Motor neuron (in vitro differentiated cells): Measurements from ENCODE around the gene RABGEF1. TPM values are rescaled to one million over a fixed set of nuclear protein-coding genes. Genes with fewer than 3 reads are reported as not detected.
A peak's percentile ranks its signal among the peaks of the same experiment; 100 is the strongest.
"Not testable (repeated sequence)": the region's sequence is repeated elsewhere in the genome, so short reads cannot be mapped to it uniquely, and the experiment has no call there.

Source experiments
- ATAC-seq, 8 experiments: fragments of 200-7000 bp; cut with Tn5 transposase; replicated peaks in 6 of 8; 2 replicates each; pipeline ENCODE4 v1.8.0; 2021; ENCODE audit warnings: mild to moderate bottlenecking in 8 of 8, moderate library complexity in 8 of 8
- H3K27ac ChIP-seq, 2 donors: fragments of 250-450 bp; sonication (Bioruptor Pico); 2 replicates each; pipeline ENCODE4 v1.9.0; 2021; ENCODE audit warnings: antibody characterized with exemption in 2 of 2, mild to moderate bottlenecking in 2 of 2, moderate library complexity in 1 of 2
- H3K4me1 ChIP-seq, 2 donors: fragments of 250-450 bp; sonication (Bioruptor Pico); replicated peaks in 1 of 2; 2 replicates each; pipeline ENCODE4 v1.6.1; 2021; ENCODE audit warnings: antibody characterized with exemption in 2 of 2, mild to moderate bottlenecking in 2 of 2, moderate library complexity in 1 of 2
- H3K4me3 ChIP-seq, 5 donors: fragments of 250-450 bp; sonication (Bioruptor Pico); 2 replicates each; pipeline ENCODE4 v1.9.0; 2021; ENCODE audit warnings: antibody characterized with exemption in 5 of 5, mild to moderate bottlenecking in 5 of 5, moderate library complexity in 4 of 5
- WGBS, 10 experiments: fragments of 450-650 bp; shearing (Covaris generic); methylation state at CpG; one replicate each; pipeline ENCODE4 v1.0.0; 2022; 5-methylcytosine and 5-hydroxymethylcytosine counted together
- in situ Hi-C, 9 experiments: fragments of 400-800 bp; cut with MboI; loops; one replicate each; pipeline ENCODE4 v1.15.0; 2021; ENCODE audit warnings: low sequenced_read_pairs in 9 of 9, low pct_unique_long_range_greater_than_20kb in 2 of 9; ENCODE audit not compliant: unreplicated experiment in 9 of 9
- total RNA-seq, 8 experiments: library from RNA; unstranded; fragments of 300-600 nt; gene quantifications; 2 replicates each; pipeline versions ENCODE4 v1.2.3 to v1.2.4, GENCODE V29; 2022

RABGEF1 gene
- total RNA-seq, 8 experiments from 2014 or later = 12.9 to 34.6 (median 20.7) TPM

GRCh38 chr7:66756889-66757288 lies 16.4 kb downstream of the RABGEF1 start:
- H3K27ac ChIP-seq = no peak overlapping the region
- in situ Hi-C loops = no loop called here
- ATAC-seq = no peak
- no peak overlapping the region for H3K4me3 ChIP-seq
- H3K4me1 ChIP-seq = no peaks in the 10 kb centered on the region

- no peak overlapping the region for H3K27ac ChIP-seq
These were observed 17.4 kb downstream of the RABGEF1 start for GRCh38 chr7:66757939-66758338.

GRCh38 chr7:66758950-66759628 lies 18.6 kb downstream of the RABGEF1 start:
- ATAC-seq = no peak
- in situ Hi-C loops = no loop called here

More at GRCh38 chr7:66757939-66758338, 17.4 kb downstream of the RABGEF1 start:
- 91 to 100% (median 93%) methylated on average over 3 to 4 of the region's 6 CpGs; no CpG with 5 or more reads in 7 of the 10 experiments for WGBS, 10 experiments
- Histone ChIP-seq H3K4me1 (no peaks in the 10 kb centered on the region), H3K4me3 (no peak overlapping the region)
- in situ Hi-C loops = no loop called here
- ATAC-seq = no peak

GRCh38 chr7:66763183-66763582 lies 22.6 kb downstream of the RABGEF1 start:
- H3K4me1 ChIP-seq, ATAC-seq, H3K27ac ChIP-seq, in situ Hi-C loops, H3K4me3 ChIP-seq: not testable (repeated sequence)
- WGBS, 10 experiments = 0 to 100% (median 94%) methylated on average over 1 to 3 of the region's 3 CpGs; no CpG with 5 or more reads in 3 of the 10 experiments

More at GRCh38 chr7:66758950-66759628, 18.6 kb downstream of the RABGEF1 start:
- H3K27ac ChIP-seq = no peak overlapping the region
- no peaks in the 10 kb centered on the region for H3K4me1 ChIP-seq
- 74 to 100% (median 96%) methylated on average over 1 to 8 of the region's 9 CpGs; no CpG with 5 or more reads in 1 of the 10 experiments for WGBS, 10 experiments
- H3K4me3 ChIP-seq = no peak overlapping the region

GRCh38 chr7:66763633-66764355 lies 23.3 kb downstream of the RABGEF1 start:
- ATAC-seq, H3K27ac ChIP-seq, H3K4me3 ChIP-seq, H3K4me1 ChIP-seq, in situ Hi-C loops: not testable (repeated sequence)
- WGBS, 10 experiments = 44 to 100% (median 86%) methylated on average over 1 to 3 of the region's 3 CpGs

- H3K27ac ChIP-seq, ATAC-seq, H3K4me1 ChIP-seq, H3K4me3 ChIP-seq, in situ Hi-C loops: not testable (repeated sequence)
- WGBS, 10 experiments = no CpG with 5 or more reads among the region's 1 CpG
These were observed 24.4 kb downstream of the RABGEF1 start for GRCh38 chr7:66764905-66765304.

GRCh38 chr7:66765322-66766025 lies 24.9 kb downstream of the RABGEF1 start:
- H3K4me3 ChIP-seq, H3K4me1 ChIP-seq, in situ Hi-C loops, H3K27ac ChIP-seq, ATAC-seq: not testable (repeated sequence)
- WGBS, 10 experiments = 60 to 83% (median 82%) methylated on average over 1 to 2 of the region's 6 CpGs; no CpG with 5 or more reads in 6 of the 10 experiments

GRCh38 chr7:66766041-66766440 lies 25.5 kb downstream of the RABGEF1 start:
- in situ Hi-C loops = no loop called here
- WGBS, 10 experiments = 79 to 97% (median 92%) methylated on average over 1 to 5 of the region's 5 CpGs
- Histone ChIP-seq H3K4me3 (no peak overlapping the region), H3K4me1 (no peaks in the 10 kb centered on the region), H3K27ac (no peak overlapping the region)
- ATAC-seq = no peak

- in situ Hi-C loops, H3K27ac ChIP-seq, H3K4me1 ChIP-seq, H3K4me3 ChIP-seq, ATAC-seq: not testable (repeated sequence)
These were observed 27.0 kb downstream of the RABGEF1 start for GRCh38 chr7:66767486-66767885.

- ATAC-seq = no peak
- Histone ChIP-seq H3K4me3 (no peak overlapping the region), H3K27ac (no peak overlapping the region), H3K4me1 (no peaks in the 10 kb centered on the region)
- in situ Hi-C loops = no loop called here
- WGBS, 10 experiments = 50 to 100% (median 84%) methylated on average over 2 to 4 of the region's 5 CpGs; no CpG with 5 or more reads in 2 of the 10 experiments
These were observed 28.6 kb downstream of the RABGEF1 start for GRCh38 chr7:66768865-66769832.

- in situ Hi-C loops = no loop called here
- Histone ChIP-seq H3K4me3 (no peak overlapping the region), H3K27ac (no peak overlapping the region), H3K4me1 (no peaks in the 10 kb centered on the region)
- WGBS, 10 experiments = 21 to 89% (median 85%) methylated on average over 1 to 5 of the region's 5 CpGs
- peak in 2 of 8 experiments; percentile 12 to 44 for ATAC-seq
These were observed 29.4 kb downstream of the RABGEF1 start for GRCh38 chr7:66769833-66770512.

GRCh38 chr7:66771795-66772194 lies 31.3 kb downstream of the RABGEF1 start:
- H3K27ac ChIP-seq = no peak overlapping the region
- WGBS, 10 experiments = 17 to 100% (median 79%) methylated on average over 2 to 9 of the region's 9 CpGs
- in situ Hi-C loops = no loop called here

More at GRCh38 chr7:66771795-66772194, 31.3 kb downstream of the RABGEF1 start:
- peak in 2 of 8 experiments; percentile 31 to 55 for ATAC-seq
- no peak overlapping the region for H3K4me3 ChIP-seq
- H3K4me1 ChIP-seq = no peaks in the 10 kb centered on the region
